ENCODE data around the gene TSBP1. TPM values are rescaled to one million over a fixed set of nuclear protein-coding genes. Genes with fewer than 3 reads are reported as not detected.

The TSBP1 gene
- total and polyA plus RNA-seq, 9 of the 15 experiments (the other 6 are each of a cell fraction or from before 2014, with no cell fraction given), result not detected

- Histone ChIP-seq H2AFZ (ENCODE audit: low read depth, low read length) (no peak overlapping the region), H3K27me3 (ENCODE audit: control insufficient read depth in 2 of 2, insufficient read depth in 2 of 2, low read length in 2 of 2) (peaks cover 12 to 22% of the 10 kb centered on the region in 2 experiments), H4K20me1 (replicated peaks; ENCODE audit: control insufficient read depth, insufficient read depth, low read length) (no peaks in the 10 kb centered on the region), H3K79me2 (ENCODE audit: control insufficient read depth, insufficient read depth, low read length) (no peaks in the 10 kb centered on the region), H3K9ac (ENCODE audit: insufficient read depth in 1 of 2, low read depth in 2 of 2, low read length in 2 of 2) (no peak overlapping the region), H3K9me3 (replicated peaks; ENCODE audit: control insufficient read depth, insufficient read depth, low read depth, low read length) (no peaks in the 10 kb centered on the region), H3K4me3 (no peak overlapping the region), H3K36me3 (ENCODE audit: control insufficient read depth, insufficient read depth, low read length) (no peaks in the 10 kb centered on the region), H3K4me2 (ENCODE audit: insufficient read depth, low read length) (no peak overlapping the region), H3K27ac (ENCODE audit: extremely low read depth, low read depth, low read length) (no peak overlapping the region), H3K9me1 (ENCODE audit: control insufficient read depth, insufficient read depth, low read length) (no peaks in the 10 kb centered on the region), H3K4me1 (replicated peaks in 1 of 2; ENCODE audit: control insufficient read depth in 2 of 2, insufficient read depth in 2 of 2, low read length in 2 of 2) (no peaks in the 10 kb centered on the region)
- no TSS peak for BruUV-seq (replicated peaks)
- ATAC-seq (peak; percentile 31; the same call in 2 of the 3 replicates), DNase-seq (ENCODE audit: extremely low read depth in 1 of 4, low spot score in 3 of 4) (no peak), FAIRE-seq (no peak)
- ChIA-PET CTCF (ENCODE audit: low intra/inter-chr PET ratio) (no interaction called here), POLR2A (interaction anchor here (0.7 to 1.2 kb wide), 2 partner anchors 373 to 478 kb away, joined by 3 to 4 read pairs; no protein-coding TSS in a partner anchor)
- in situ Hi-C loops (cut with MboI), result no loop called here
- intact Hi-C loops (cut with micrococcal nuclease), result no loop called here
- 0% methylated on average over 7 of the region's 7 CpGs for WGBS (ENCODE audit: insufficient coverage, low coverage, missing lambda C conversion rate)
- TF ChIP-seq ATF7 (IDR thresholded peaks at IDR 0.05) (peak; percentile 66), JUN (IDR thresholded peaks at IDR 0.05; ENCODE audit: borderline replicate concordance, low read depth, low read length) (0 out of 2 replicates have a peak, but pooled peaks have one; percentile 26), JUN (CRISPR knock-in tag; IDR thresholded peaks at IDR 0.05; ENCODE audit: borderline replicate concordance) (no peak), PTTG1 (tag; IDR thresholded peaks at IDR 0.05; ENCODE audit: low read depth) (no peak), L3MBTL2 (IDR thresholded peaks at IDR 0.05) (no peak), ZFX (CRISPR knock-in tag; IDR thresholded peaks at IDR 0.05) (no peak), FOXJ2 (tag; IDR thresholded peaks at IDR 0.05) (peak; percentile 90), FOSL1 (tag; conservative IDR thresholded peaks at IDR 0.05) (peak; percentile 60; the same call in 1 of the 2 replicates), JUND (IDR thresholded peaks at IDR 0.05; ENCODE audit: borderline replicate concordance, low read depth, low read length) (peak; percentile 19; the same call in 1 of the 2 replicates), JUND (tag; IDR thresholded peaks at IDR 0.05; ENCODE audit: borderline replicate concordance, low read depth, low read length) (peak; percentile 74; the same call in 1 of the 3 replicates), ETV5 (CRISPR knock-in tag; IDR thresholded peaks at IDR 0.05; ENCODE audit: low read depth) (no peak), SMARCE1 (IDR thresholded peaks at IDR 0.05) (peak; percentile 19; the same call in 1 of the 2 replicates), RFX1 (IDR thresholded peaks at IDR 0.05) (peak; percentile 41), MITF (IDR thresholded peaks at IDR 0.05) (no peak), BMI1 (IDR thresholded peaks at IDR 0.05; ENCODE audit: low read length) (no peak), GABPA (tag; conservative IDR thresholded peaks at IDR 0.05; ENCODE audit: low read depth) (peak; percentile 47), ATF3 (IDR thresholded peaks at IDR 0.05) (peak; percentile 43; the same call in 1 of the 2 replicates), ATF3 (CRISPR knock-in tag; conservative IDR thresholded peaks at IDR 0.05) (no peak), RAD21 (CRISPR knock-in tag; conservative IDR thresholded peaks at IDR 0.05 in 1 of 2, IDR thresholded peaks at IDR 0.05 in 1 of 2) (peak in 1 of 2 experiments; percentile 34; a peak in 1 of 4 replicates), SOX6 (IDR thresholded peaks at IDR 0.05) (no peak)
Observed at GRCh38 chr6:32393665-32394420, 22.1 kb upstream of the TSBP1 start.

All from K562 (cell line).